ENCODE measurements around the gene ADGRG2. TPM values are rescaled to one million over a fixed set of nuclear protein-coding genes. Genes with fewer than 3 reads are reported as not detected.

ADGRG2 gene
- total RNA-seq, 1 experiment from 2014 or later = not detected

- TF ChIP-seq, protein P1, sequence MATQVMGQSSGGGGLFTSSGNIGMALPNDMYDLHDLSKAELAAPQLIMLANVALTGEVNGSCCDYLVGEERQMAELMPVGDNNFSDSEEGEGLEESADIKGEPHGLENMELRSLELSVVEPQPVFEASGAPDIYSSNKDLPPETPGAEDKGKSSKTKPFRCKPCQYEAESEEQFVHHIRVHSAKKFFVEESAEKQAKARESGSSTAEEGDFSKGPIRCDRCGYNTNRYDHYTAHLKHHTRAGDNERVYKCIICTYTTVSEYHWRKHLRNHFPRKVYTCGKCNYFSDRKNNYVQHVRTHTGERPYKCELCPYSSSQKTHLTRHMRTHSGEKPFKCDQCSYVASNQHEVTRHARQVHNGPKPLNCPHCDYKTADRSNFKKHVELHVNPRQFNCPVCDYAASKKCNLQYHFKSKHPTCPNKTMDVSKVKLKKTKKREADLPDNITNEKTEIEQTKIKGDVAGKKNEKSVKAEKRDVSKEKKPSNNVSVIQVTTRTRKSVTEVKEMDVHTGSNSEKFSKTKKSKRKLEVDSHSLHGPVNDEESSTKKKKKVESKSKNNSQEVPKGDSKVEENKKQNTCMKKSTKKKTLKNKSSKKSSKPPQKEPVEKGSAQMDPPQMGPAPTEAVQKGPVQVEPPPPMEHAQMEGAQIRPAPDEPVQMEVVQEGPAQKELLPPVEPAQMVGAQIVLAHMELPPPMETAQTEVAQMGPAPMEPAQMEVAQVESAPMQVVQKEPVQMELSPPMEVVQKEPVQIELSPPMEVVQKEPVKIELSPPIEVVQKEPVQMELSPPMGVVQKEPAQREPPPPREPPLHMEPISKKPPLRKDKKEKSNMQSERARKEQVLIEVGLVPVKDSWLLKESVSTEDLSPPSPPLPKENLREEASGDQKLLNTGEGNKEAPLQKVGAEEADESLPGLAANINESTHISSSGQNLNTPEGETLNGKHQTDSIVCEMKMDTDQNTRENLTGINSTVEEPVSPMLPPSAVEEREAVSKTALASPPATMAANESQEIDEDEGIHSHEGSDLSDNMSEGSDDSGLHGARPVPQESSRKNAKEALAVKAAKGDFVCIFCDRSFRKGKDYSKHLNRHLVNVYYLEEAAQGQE (IDR thresholded peaks at IDR 0.05; ENCODE audit: low read depth) = no peak
- TF ChIP-seq EGR1 (IDR thresholded peaks at IDR 0.05; ENCODE audit: low read depth) (no peak), ZFX (IDR thresholded peaks at IDR 0.05) (no peak), MAX (IDR thresholded peaks at IDR 0.05) (no peak), JUND (IDR thresholded peaks at IDR 0.05) (no peak)
These were observed 63.2 kb downstream of the ADGRG2 start (continued) for GRCh38 chrX:19059067-19059466.

GRCh38 chrX:19057856-19058255, 64.4 kb downstream of the ADGRG2 start:
- TF ChIP-seq RAD21 (IDR thresholded peaks at IDR 0.05; ENCODE audit: low read depth) = no peak
- Histone ChIP-seq H3K4me3 (replicated peaks in 1 of 2; ENCODE audit: low read depth in 1 of 2, low read length in 2 of 2) (no peak overlapping the region), H3K9me2 (ENCODE audit: insufficient read depth) (no peaks in the 10 kb centered on the region), H4K20me1 (ENCODE audit: insufficient read depth) (no peaks in the 10 kb centered on the region; the same call in 1 of the 2 replicates), H3K27ac (ENCODE audit: low read depth, low read length) (no peak overlapping the region), H3K4me1 (ENCODE audit: control insufficient read depth in 1 of 2, insufficient read depth in 2 of 2, low read length in 2 of 2) (no peaks in the 10 kb centered on the region), H3K36me3 (ENCODE audit: control insufficient read depth in 1 of 2, insufficient read depth in 2 of 2, low read length in 2 of 2) (no peaks in the 10 kb centered on the region), H3K9me3 (ENCODE audit: control insufficient read depth in 1 of 2, insufficient read depth in 1 of 2, low read depth in 1 of 2, low read length in 2 of 2) (no peaks in the 10 kb centered on the region), H3K27me3 (ENCODE audit: insufficient read depth, low read length) (no peaks in the 10 kb centered on the region), H3K9ac (ENCODE audit: low read length) (no peak overlapping the region), H2AFZ (ENCODE audit: low read depth, low read length, poor library complexity, severe bottlenecking) (no peak overlapping the region), H3K4me2 (ENCODE audit: low read length) (no peak overlapping the region), H3K79me2 (ENCODE audit: insufficient read depth, low read length) (no peaks in the 10 kb centered on the region)
- DNase-seq (ENCODE audit: low read depth, low spot score) = no peak
- CTCF ChIA-PET = no interaction called here
- POLR2A ChIA-PET = no interaction called here
- intact Hi-C loops (cut with micrococcal nuclease) = no loop called here
- BruUV-seq (replicated peaks) = no TSS peak
- ATAC-seq = no peak
- RAD21 ChIA-PET (ENCODE audit: low non-redundant PET in 1 of 2, low total read pairs in 2 of 2, uncharacterized antibody in 2 of 2, unreplicated experiment in 2 of 2) = no interaction called here

Data from HCT116 (cell line).